ENCODE measurements around the gene GRIK3. TPM values are rescaled to one million over a fixed set of nuclear protein-coding genes. Genes with fewer than 3 reads are reported as not detected.

Gene GRIK3
- total RNA-seq, 5 donors from 2014 or later (not counting 1 experiment from before 2014, with no cell fraction given) = 0.03 TPM; not detected in 4

GRCh38 chr1:36994294-36994693 lies 40.0 kb downstream of the GRIK3 start:
- no peak overlapping the region for H3K27ac ChIP-seq (ENCODE audit: low read length)
- CTCF ChIA-PET = no interaction called here
- Mint-ChIP-seq H3K4me1 (no peaks in the 10 kb centered on the region), H3K27ac (no peak overlapping the region), H3K27me3 (peaks cover 19 to 21% of the 10 kb centered on the region in 2 donors), H3K36me3 (no peaks in the 10 kb centered on the region), H3K9me3 (no peaks in the 10 kb centered on the region), H3K4me3 (no peak overlapping the region)
- ATAC-seq (replicated peaks in 1 of 4) (no peak), DNase-seq (no peak)
- no peaks in the 10 kb centered on the region for H3K36me3 ChIP-seq (ENCODE audit: control insufficient read depth in 2 of 2, extremely low read depth in 1 of 2, insufficient read depth in 1 of 2, low read length in 1 of 2)
- WGBS (ENCODE audit: insufficient coverage) = no CpG with 5 or more reads among the region's 2 CpGs
- no peak overlapping the region for H3K4me3 ChIP-seq (ENCODE audit: control insufficient read depth in 1 of 2, extremely low read depth in 1 of 2, low read length in 1 of 2)
- H3K4me1 ChIP-seq (ENCODE audit: control insufficient read depth in 1 of 2, extremely low read depth in 1 of 2, insufficient read depth in 2 of 2, low read length in 2 of 2) = no peaks in the 10 kb centered on the region
- no peaks in the 10 kb centered on the region for H3K9me3 ChIP-seq
- H3K27me3 ChIP-seq (replicated peaks in 1 of 2; ENCODE audit: control insufficient read depth in 2 of 2, extremely low read depth in 1 of 2, insufficient read depth in 2 of 2, low read length in 1 of 2) = peaks cover 0 to 29% of the 10 kb centered on the region in 2 experiments
- POLR2A ChIA-PET = no interaction called here

- 62% methylated on average over 5 of the region's 8 CpGs for WGBS (ENCODE audit: insufficient coverage)
- Mint-ChIP-seq H3K9me3 (no peaks in the 10 kb centered on the region), H3K27me3 (peaks cover 19 to 21% of the 10 kb centered on the region in 2 donors), H3K27ac (no peak overlapping the region), H3K4me3 (no peak overlapping the region), H3K4me1 (no peaks in the 10 kb centered on the region), H3K36me3 (no peaks in the 10 kb centered on the region)
- ChIA-PET CTCF (no interaction called here), POLR2A (no interaction called here)
- Histone ChIP-seq H3K36me3 (ENCODE audit: control insufficient read depth in 2 of 2, extremely low read depth in 1 of 2, insufficient read depth in 1 of 2, low read length in 1 of 2) (no peaks in the 10 kb centered on the region), H3K27me3 (replicated peaks in 1 of 2; ENCODE audit: control insufficient read depth in 2 of 2, extremely low read depth in 1 of 2, insufficient read depth in 2 of 2, low read length in 1 of 2) (peaks cover 0 to 24% of the 10 kb centered on the region in 2 experiments), H3K4me3 (ENCODE audit: control insufficient read depth in 1 of 2, extremely low read depth in 1 of 2, low read length in 1 of 2) (no peak overlapping the region), H3K4me1 (ENCODE audit: control insufficient read depth in 1 of 2, extremely low read depth in 1 of 2, insufficient read depth in 2 of 2, low read length in 2 of 2) (no peaks in the 10 kb centered on the region), H3K27ac (ENCODE audit: low read length) (no peak overlapping the region), H3K9me3 (no peaks in the 10 kb centered on the region)
- no peak for ATAC-seq (replicated peaks in 1 of 4)
- DNase-seq = no peak
Measured at GRCh38 chr1:36992139-36992943, 42.0 kb downstream of the GRIK3 start.

DNA sequence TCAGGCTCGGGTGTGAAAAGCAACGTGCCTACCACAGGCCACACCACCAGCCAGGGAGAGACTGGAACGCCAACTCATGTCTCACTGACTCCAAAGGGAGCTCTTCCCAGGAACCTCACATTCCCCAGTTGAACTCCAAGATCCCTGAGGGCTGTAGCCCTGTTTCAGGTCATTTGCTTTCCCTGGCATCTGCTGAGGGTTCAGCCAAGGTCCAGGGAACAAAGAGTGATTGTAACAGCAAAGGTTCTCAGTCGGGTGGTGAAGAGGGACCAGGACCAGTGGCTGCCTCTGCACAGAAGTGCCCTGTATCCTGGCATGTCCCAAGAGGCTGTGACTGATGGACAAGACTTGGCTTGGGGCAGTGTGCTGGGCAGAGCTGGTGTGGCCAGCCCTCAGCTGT lies 42.8 kb downstream of the GRIK3 start:
- peaks cover 0 to 21% of the 10 kb centered on the region in 2 experiments for H3K27me3 ChIP-seq (replicated peaks in 1 of 2; ENCODE audit: control insufficient read depth in 2 of 2, extremely low read depth in 1 of 2, insufficient read depth in 2 of 2, low read length in 1 of 2)
- H3K4me3 ChIP-seq (ENCODE audit: control insufficient read depth in 1 of 2, extremely low read depth in 1 of 2, low read length in 1 of 2) = no peak overlapping the region
- ChIA-PET CTCF (no interaction called here), POLR2A (no interaction called here)
- DNase-seq = no peak
- H3K9me3 Mint-ChIP-seq = no peaks in the 10 kb centered on the region
- no peak for ATAC-seq (replicated peaks in 1 of 4)
- no peak overlapping the region for H3K4me3 Mint-ChIP-seq
- H3K27ac ChIP-seq (ENCODE audit: low read length) = no peak overlapping the region
- no peaks in the 10 kb centered on the region for H3K4me1 Mint-ChIP-seq
- H3K27me3 Mint-ChIP-seq = peaks cover 16 to 17% of the 10 kb centered on the region in 2 donors
- no peaks in the 10 kb centered on the region for H3K4me1 ChIP-seq (ENCODE audit: control insufficient read depth in 1 of 2, extremely low read depth in 1 of 2, insufficient read depth in 2 of 2, low read length in 2 of 2)
- H3K27ac Mint-ChIP-seq = no peak overlapping the region
- H3K36me3 Mint-ChIP-seq = no peaks in the 10 kb centered on the region
- H3K36me3 ChIP-seq (ENCODE audit: control insufficient read depth in 2 of 2, extremely low read depth in 1 of 2, insufficient read depth in 1 of 2, low read length in 1 of 2) = no peaks in the 10 kb centered on the region
- WGBS (ENCODE audit: insufficient coverage) = 70% methylated on average over 2 of the region's 4 CpGs
- H3K9me3 ChIP-seq = no peaks in the 10 kb centered on the region

- 100% methylated on average over 2 of the region's 3 CpGs for WGBS (ENCODE audit: insufficient coverage)
- DNase-seq = no peak
- no peaks in the 10 kb centered on the region for H3K36me3 ChIP-seq (ENCODE audit: control insufficient read depth in 2 of 2, extremely low read depth in 1 of 2, insufficient read depth in 1 of 2, low read length in 1 of 2)
- Mint-ChIP-seq H3K4me1 (no peaks in the 10 kb centered on the region), H3K9me3 (no peaks in the 10 kb centered on the region), H3K36me3 (no peaks in the 10 kb centered on the region), H3K4me3 (no peak overlapping the region), H3K27ac (no peak overlapping the region), H3K27me3 (peaks cover 11 to 16% of the 10 kb centered on the region in 2 donors)
- ChIA-PET POLR2A (no interaction called here), CTCF (no interaction called here)
- H3K27me3 ChIP-seq (replicated peaks in 1 of 2; ENCODE audit: control insufficient read depth in 2 of 2, extremely low read depth in 1 of 2, insufficient read depth in 2 of 2, low read length in 1 of 2) = peaks cover 0 to 19% of the 10 kb centered on the region in 2 experiments
- no peak overlapping the region for H3K4me3 ChIP-seq (ENCODE audit: control insufficient read depth in 1 of 2, extremely low read depth in 1 of 2, low read length in 1 of 2)
- H3K4me1 ChIP-seq (ENCODE audit: control insufficient read depth in 1 of 2, extremely low read depth in 1 of 2, insufficient read depth in 2 of 2, low read length in 2 of 2) = no peaks in the 10 kb centered on the region
- no peak overlapping the region for H3K27ac ChIP-seq (ENCODE audit: low read length)
- no peak for ATAC-seq (replicated peaks in 1 of 4)
- no peaks in the 10 kb centered on the region for H3K9me3 ChIP-seq
Measured at GRCh38 chr1:36990928-36991327, 43.4 kb downstream of the GRIK3 start.

DNA sequence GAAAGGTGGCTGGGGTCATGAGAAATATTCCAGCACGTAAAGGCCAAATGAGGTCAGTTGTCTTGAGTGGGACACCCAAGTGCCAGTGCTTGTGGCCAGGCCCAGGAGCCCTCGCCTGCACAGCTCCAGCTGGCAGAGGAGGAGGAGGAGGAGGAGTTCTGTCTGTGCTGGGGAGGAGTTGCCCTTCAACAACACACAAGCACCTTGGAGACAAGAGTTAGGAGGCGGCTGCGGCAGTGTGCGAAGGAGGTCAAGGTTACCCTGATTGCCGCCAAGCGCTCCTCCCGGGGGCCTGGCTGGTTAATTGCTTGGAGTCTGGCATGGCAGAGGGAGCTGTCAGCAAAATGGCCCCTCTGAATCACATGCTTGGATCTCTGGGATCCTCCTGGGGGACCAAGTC lies 45.1 kb downstream of the GRIK3 start:
- POLR2A ChIA-PET = no interaction called here
- no peaks in the 10 kb centered on the region for H3K4me1 Mint-ChIP-seq
- CTCF ChIA-PET = no interaction called here
- Histone ChIP-seq H3K36me3 (ENCODE audit: control insufficient read depth in 2 of 2, extremely low read depth in 1 of 2, insufficient read depth in 1 of 2, low read length in 1 of 2) (no peaks in the 10 kb centered on the region), H3K27me3 (replicated peaks in 1 of 2; ENCODE audit: control insufficient read depth in 2 of 2, extremely low read depth in 1 of 2, insufficient read depth in 2 of 2, low read length in 1 of 2) (peaks cover 0 to 29% of the 10 kb centered on the region in 2 experiments), H3K9me3 (no peaks in the 10 kb centered on the region), H3K27ac (ENCODE audit: low read length) (no peak overlapping the region), H3K4me3 (ENCODE audit: control insufficient read depth in 1 of 2, extremely low read depth in 1 of 2, low read length in 1 of 2) (no peak overlapping the region), H3K4me1 (ENCODE audit: control insufficient read depth in 1 of 2, extremely low read depth in 1 of 2, insufficient read depth in 2 of 2, low read length in 2 of 2) (no peaks in the 10 kb centered on the region)
- H3K4me3 Mint-ChIP-seq = no peak overlapping the region
- no peaks in the 10 kb centered on the region for H3K36me3 Mint-ChIP-seq
- H3K27ac Mint-ChIP-seq = no peak overlapping the region
- DNase-seq (no peak), ATAC-seq (replicated peaks in 1 of 4) (no peak)
- peaks cover 17 to 20% of the 10 kb centered on the region in 2 donors for H3K27me3 Mint-ChIP-seq
- 89% methylated on average over 4 of the region's 8 CpGs for WGBS (ENCODE audit: insufficient coverage)
- no peaks in the 10 kb centered on the region for H3K9me3 Mint-ChIP-seq

DNA sequence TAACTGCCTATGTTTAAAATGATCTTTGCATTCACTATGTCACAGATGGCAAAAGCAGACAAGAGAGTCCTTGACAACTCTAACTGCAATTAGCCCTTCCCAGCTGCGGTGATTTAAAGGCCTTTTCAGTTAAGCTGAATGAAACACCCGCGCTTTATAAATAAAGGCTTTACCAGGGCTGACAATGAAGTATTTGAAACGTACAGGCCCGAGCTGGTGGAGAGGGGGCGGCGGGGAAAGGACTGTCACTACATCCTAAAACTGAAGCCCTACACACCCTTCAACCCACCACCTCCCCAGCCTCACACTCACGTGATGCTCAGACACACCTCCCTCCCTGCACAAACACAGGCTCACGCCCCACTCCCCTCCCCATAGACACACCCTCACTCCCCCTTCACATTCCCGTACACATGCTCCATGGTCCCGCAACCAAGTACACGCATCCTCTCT lies 45.5 kb downstream of the GRIK3 start:
- no peaks in the 10 kb centered on the region for H3K36me3 ChIP-seq (ENCODE audit: control insufficient read depth in 2 of 2, extremely low read depth in 1 of 2, insufficient read depth in 1 of 2, low read length in 1 of 2)
- H3K27me3 Mint-ChIP-seq = peaks cover 20 to 21% of the 10 kb centered on the region in 2 donors
- no peaks in the 10 kb centered on the region for H3K4me1 Mint-ChIP-seq
- DNase-seq (no peak), ATAC-seq (replicated peaks in 1 of 4) (no peak)
- H3K36me3 Mint-ChIP-seq = no peaks in the 10 kb centered on the region
- no peaks in the 10 kb centered on the region for H3K4me1 ChIP-seq (ENCODE audit: control insufficient read depth in 1 of 2, extremely low read depth in 1 of 2, insufficient read depth in 2 of 2, low read length in 2 of 2)
- WGBS (ENCODE audit: insufficient coverage) = 63% methylated on average over 2 of the region's 12 CpGs
- H3K9me3 Mint-ChIP-seq = no peaks in the 10 kb centered on the region
- CTCF ChIA-PET = no interaction called here
- peaks cover 0 to 32% of the 10 kb centered on the region in 2 experiments for H3K27me3 ChIP-seq (replicated peaks in 1 of 2; ENCODE audit: control insufficient read depth in 2 of 2, extremely low read depth in 1 of 2, insufficient read depth in 2 of 2, low read length in 1 of 2)
- H3K27ac Mint-ChIP-seq = no peak overlapping the region
- H3K4me3 ChIP-seq (ENCODE audit: control insufficient read depth in 1 of 2, extremely low read depth in 1 of 2, low read length in 1 of 2) = no peak overlapping the region
- H3K4me3 Mint-ChIP-seq = no peak overlapping the region
- POLR2A ChIA-PET = interaction anchor here in 1 of 2 donors (0.5 kb wide), 1 partner anchor 15 kb away, joined by 5 read pairs; no protein-coding TSS in a partner anchor
- H3K27ac ChIP-seq (ENCODE audit: low read length) = no peak overlapping the region
- no peaks in the 10 kb centered on the region for H3K9me3 ChIP-seq

Data from T-cell (primary cell).